Left lung (tissue), 10 donors: ENCODE results near the gene RAB20. TPM values are rescaled to one million over a fixed set of nuclear protein-coding genes. Genes with fewer than 3 reads are reported as not detected.
A peak's percentile ranks its signal among the peaks of the same experiment; 100 is the strongest.

Experiments
- ATAC-seq: fragments of 200-7000 bp; cut with Tn5 transposase; one replicate; pipeline ENCODE4 v1.9.1; 2020; ENCODE audit warnings: moderate library complexity
- DNase-seq, 4 donors: peaks; one replicate each; pipeline ENCODE4 v3.0.0-alpha.2; 2013 to 2020
- H3K27ac ChIP-seq, 2 donors: fragments of 200-600 bp; sonication (generic) in 1 of 2; one replicate each; pipeline versions ENCODE4 v1.5.0 to v1.8.0; 2020 to 2021
- H3K27me3 ChIP-seq, 2 donors: fragments of 200-600 bp; sonication (generic) in 1 of 2; one replicate each; pipeline versions ENCODE4 v1.5.0 to v1.8.0; 2020 to 2021
- H3K36me3 ChIP-seq, 2 donors: fragments of 200-600 bp; sonication (generic) in 1 of 2; one replicate each; pipeline versions ENCODE4 v1.5.0 to v1.8.0; 2020 to 2021
- H3K4me1 ChIP-seq, 2 donors: fragments of 200-600 bp; one replicate each; pipeline ENCODE4 v1.8.0; 2021
- H3K4me3 ChIP-seq, 2 donors: fragments of 200-600 bp; sonication (generic) in 1 of 2; one replicate each; pipeline versions ENCODE4 v1.5.0 to v1.8.0; 2020 to 2021; ENCODE audit warnings: mild to moderate bottlenecking in 1 of 2
- H3K9me3 ChIP-seq, 2 donors: fragments of 200-600 bp; sonication (generic) in 1 of 2; one replicate each; pipeline versions ENCODE4 v1.5.0 to v1.8.0; 2020 to 2021
- intact Hi-C, 2 donors: fragments of 100-400 bp; cut with DNase I; formaldehyde crosslinking; loops; one replicate each; pipeline versions ENCODE4 v1.11.2 to v1.14.2; 2022
- polyA plus RNA-seq, 6 donors: library from polyadenylated mRNA; unstranded; fragments of 120-200 nt; gene quantifications; one replicate each; pipeline ENCODE4 v1.2.1, GENCODE V29; 2013; ENCODE audit not compliant: insufficient read length in 6 of 6
- total RNA-seq, 2 donors: library from RNA; stranded (reverse); fragmentation: NEBNext Ultra II Directional; extraction: Animal tissue kit (Norgen Biotek cat#: 25700); gene quantifications; one replicate each; pipeline ENCODE4 v1.2.1, GENCODE V29; 2021
- TF ChIP-seq, protein P1 (sequence below), 2 donors: fragments of 200-600 bp; sonication (generic) in 1 of 2; IDR thresholded peaks; one replicate each; pipeline versions ENCODE4 v1.5.0 to v1.8.0; 2021; ENCODE audit warnings: antibody characterized with exemption in 2 of 2
- donor health status: DM: no; HTN: yes; CAD: no.
- donor health status: DM: no; HTN: no; CAD: no.

Gene RAB20
- total and polyA plus RNA-seq, 8 donors = 20.1 to 42.4 (median 21.3) TPM

DNA sequence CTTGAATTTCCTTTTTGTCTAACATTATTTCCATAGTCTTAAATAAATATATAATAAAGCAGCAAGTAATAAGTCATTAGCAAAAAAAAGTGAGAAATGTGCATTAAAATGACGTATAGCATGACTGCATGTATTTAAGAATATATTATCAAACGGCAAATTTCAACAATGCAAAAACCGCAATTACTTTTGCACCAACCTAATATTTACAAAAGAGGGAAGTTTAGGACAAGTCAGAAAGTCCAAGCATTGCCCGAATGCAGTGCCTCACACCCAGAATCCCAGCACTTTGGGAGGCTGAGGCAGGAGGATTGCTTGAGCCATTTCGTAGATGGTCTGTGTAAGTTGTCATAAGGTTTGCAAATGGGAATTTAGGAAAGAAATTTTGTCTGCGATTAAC is 43.6 kb upstream of the RAB20 start:
- Histone ChIP-seq H3K27me3 (peaks cover 0 to under 1% of the 10 kb centered on the region in 2 donors), H3K4me3 (no peak overlapping the region), H3K36me3 (no peaks in the 10 kb centered on the region), H3K9me3 (no peaks in the 10 kb centered on the region), H3K27ac (no peak overlapping the region), H3K4me1 (no peaks in the 10 kb centered on the region)
- no peak for DNase-seq
- TF ChIP-seq, protein P1, sequence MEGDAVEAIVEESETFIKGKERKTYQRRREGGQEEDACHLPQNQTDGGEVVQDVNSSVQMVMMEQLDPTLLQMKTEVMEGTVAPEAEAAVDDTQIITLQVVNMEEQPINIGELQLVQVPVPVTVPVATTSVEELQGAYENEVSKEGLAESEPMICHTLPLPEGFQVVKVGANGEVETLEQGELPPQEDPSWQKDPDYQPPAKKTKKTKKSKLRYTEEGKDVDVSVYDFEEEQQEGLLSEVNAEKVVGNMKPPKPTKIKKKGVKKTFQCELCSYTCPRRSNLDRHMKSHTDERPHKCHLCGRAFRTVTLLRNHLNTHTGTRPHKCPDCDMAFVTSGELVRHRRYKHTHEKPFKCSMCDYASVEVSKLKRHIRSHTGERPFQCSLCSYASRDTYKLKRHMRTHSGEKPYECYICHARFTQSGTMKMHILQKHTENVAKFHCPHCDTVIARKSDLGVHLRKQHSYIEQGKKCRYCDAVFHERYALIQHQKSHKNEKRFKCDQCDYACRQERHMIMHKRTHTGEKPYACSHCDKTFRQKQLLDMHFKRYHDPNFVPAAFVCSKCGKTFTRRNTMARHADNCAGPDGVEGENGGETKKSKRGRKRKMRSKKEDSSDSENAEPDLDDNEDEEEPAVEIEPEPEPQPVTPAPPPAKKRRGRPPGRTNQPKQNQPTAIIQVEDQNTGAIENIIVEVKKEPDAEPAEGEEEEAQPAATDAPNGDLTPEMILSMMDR (IDR thresholded peaks at IDR 0.05) = no peak
- ATAC-seq = no peak
- intact Hi-C loops = no loop called here

DNA sequence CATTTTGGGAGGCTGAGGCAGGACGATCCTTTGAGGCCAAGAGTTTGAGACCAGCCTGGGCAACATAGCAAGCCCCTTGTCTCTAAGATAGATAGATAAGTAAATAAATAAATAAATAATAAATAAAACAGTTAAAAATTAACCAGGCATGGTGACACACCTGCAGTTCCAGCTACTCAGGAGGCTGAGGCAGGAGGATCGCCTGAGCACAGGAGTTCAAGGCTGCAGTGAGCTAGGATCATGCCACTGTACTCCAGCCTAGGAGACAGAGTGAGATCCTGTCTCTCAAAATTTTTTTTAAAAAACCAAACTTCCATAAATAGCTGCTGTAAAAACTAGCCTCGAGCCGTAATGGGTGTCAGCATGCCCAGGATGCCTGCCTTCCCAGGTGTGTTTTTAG is 39.5 kb upstream of the RAB20 start:
- no peak for DNase-seq
- Histone ChIP-seq H3K4me3 (no peak overlapping the region), H3K36me3 (no peaks in the 10 kb centered on the region), H3K4me1 (no peaks in the 10 kb centered on the region), H3K27ac (no peak overlapping the region), H3K9me3 (no peaks in the 10 kb centered on the region), H3K27me3 (no peaks in the 10 kb centered on the region)
- intact Hi-C loops = no loop called here
- TF ChIP-seq, protein P1 (IDR thresholded peaks at IDR 0.05) = no peak
- no peak for ATAC-seq

DNA sequence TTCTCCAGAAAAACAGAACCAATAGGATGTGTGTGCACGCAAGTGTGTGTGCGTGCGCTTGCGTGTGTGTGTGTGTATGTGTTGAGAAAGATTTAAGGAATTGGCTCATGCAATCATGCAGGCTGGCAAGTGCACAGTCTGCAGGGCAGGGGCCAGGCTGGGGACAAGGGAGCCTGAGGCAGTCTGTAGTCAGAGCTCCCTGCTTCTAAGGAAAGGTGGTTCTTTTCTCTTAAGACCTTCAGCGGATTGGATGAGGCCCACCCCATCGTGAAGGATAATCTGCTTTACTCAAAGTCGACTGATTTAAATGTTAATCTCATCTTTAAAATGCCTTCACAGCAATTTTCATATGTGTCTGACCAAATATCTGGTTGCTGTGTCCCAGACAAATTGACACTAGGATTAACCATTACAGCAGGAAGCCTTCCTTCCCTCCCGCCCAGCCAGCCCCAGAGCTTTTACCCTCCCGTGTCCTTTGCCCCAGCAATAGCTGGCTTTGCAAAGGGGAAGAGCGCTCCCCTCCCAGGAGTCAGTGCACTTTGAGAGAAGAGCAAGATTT is 38.8 kb upstream of the RAB20 start:
- H3K4me1 ChIP-seq = no peaks in the 10 kb centered on the region
- no peak overlapping the region for H3K27ac ChIP-seq
- DNase-seq (no peak), ATAC-seq (no peak)
- TF ChIP-seq, protein P1 (IDR thresholded peaks at IDR 0.05) = no peak
- H3K27me3 ChIP-seq = no peaks in the 10 kb centered on the region
- intact Hi-C loops = no loop called here
- no peak overlapping the region for H3K4me3 ChIP-seq
- H3K9me3 ChIP-seq = no peaks in the 10 kb centered on the region
- no peaks in the 10 kb centered on the region for H3K36me3 ChIP-seq

DNA sequence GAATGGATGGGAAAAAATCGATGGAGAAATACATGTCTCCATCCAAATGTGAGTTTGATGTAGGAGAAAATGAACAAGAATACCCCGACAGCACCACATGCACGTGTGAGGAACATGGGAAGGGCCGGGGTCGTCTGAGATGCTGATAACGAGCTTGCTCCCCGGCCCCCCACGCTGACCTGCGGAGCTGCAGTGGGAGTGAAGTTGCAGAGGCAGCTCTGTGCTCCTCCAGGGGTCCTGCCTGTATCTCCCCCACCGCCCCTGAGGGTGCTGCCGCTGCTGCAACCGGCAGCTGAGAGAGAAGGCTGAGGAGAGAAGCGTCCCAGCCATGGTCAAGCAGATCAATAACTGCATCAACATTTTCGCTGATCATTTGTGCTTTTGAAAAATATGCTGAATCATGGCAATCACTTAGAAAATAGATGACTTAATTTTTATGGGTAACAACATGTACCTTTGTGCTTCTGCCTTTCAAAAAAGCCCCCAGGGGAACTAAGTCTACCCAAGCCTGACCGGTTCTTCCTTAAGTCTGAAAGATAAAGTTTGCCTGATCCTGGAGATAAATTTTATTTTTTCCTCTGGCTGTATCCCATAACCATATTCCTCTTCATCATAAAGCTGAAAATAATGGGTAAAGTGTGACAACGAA is 35.6 kb upstream of the RAB20 start:
- DNase-seq = no peak
- Histone ChIP-seq H3K27me3 (no peaks in the 10 kb centered on the region), H3K4me1 (peaks cover 0 to 6% of the 10 kb centered on the region in 2 donors), H3K27ac (no peak overlapping the region), H3K9me3 (no peaks in the 10 kb centered on the region), H3K4me3 (no peak overlapping the region), H3K36me3 (no peaks in the 10 kb centered on the region)
- TF ChIP-seq, protein P1 (IDR thresholded peaks at IDR 0.05) = no peak
- no peak for ATAC-seq
- intact Hi-C loops = loop anchor here in 1 of 2 donors (10.0 kb wide), 1 partner anchor 218 kb away; no protein-coding TSS in a partner anchor

DNA sequence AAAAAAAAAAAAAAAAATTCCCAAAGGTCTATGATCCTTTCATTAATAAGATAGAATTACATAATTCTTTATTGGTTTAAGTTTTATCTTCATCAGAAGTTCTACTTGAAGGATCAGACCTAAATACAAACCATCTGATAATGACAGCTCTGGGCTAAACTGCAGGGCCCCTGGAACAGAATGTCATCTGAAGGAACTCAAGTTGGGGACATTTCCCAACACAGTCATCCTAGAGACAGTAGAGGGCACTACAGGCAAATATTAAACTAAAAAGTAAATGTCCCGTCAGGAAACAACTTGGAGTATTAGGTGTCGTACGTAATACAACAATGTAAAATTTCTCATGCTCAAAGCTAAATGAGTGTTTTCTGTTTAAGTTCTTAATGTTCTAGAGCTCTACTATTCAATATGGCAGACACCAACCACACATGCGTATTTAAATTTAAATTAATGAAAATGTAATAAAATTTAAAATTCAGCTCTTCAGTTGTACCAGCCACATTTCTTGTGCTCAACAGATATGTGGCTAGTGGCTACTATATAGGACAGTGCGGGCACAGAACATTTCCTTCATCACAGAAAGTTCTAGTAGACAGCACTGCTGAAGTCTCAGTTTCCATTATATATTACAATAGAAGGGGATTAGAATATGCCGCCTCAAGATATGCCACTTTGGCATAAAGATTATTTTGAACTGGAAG is 32.1 kb upstream of the RAB20 start:
- Histone ChIP-seq H3K27me3 (no peaks in the 10 kb centered on the region), H3K9me3 (no peaks in the 10 kb centered on the region), H3K4me3 (no peak overlapping the region), H3K27ac (no peak overlapping the region), H3K36me3 (no peaks in the 10 kb centered on the region), H3K4me1 (peaks cover 0 to 6% of the 10 kb centered on the region in 2 donors)
- DNase-seq (peak in 1 of 4 donors; percentile 68), ATAC-seq (peak; percentile 94)
- intact Hi-C loops = loop anchor here in 1 of 2 donors (10.0 kb wide), 1 partner anchor 221 kb away; no protein-coding TSS in a partner anchor
- TF ChIP-seq, protein P1 (IDR thresholded peaks at IDR 0.05) = peak; percentile 55 to 60
